ENCODE measurements around the gene MESP2.

- no peak for TF ChIP-seq CTCF (IDR thresholded peaks at IDR 0.05; ENCODE audit: poor library complexity)
- no peak for TF ChIP-seq EZH2 (IDR thresholded peaks at IDR 0.05; ENCODE audit: borderline replicate concordance)
These were observed 46.4 kb downstream of the MESP2 start for GRCh38 chr15:89822611-89822950.

Data from hepatocyte (in vitro differentiated cells).